HG02970 (cell line): ENCODE measurements around the gene TTF1.
"Not testable (repeated sequence)": the region's sequence is repeated elsewhere in the genome, so short reads cannot be mapped to it uniquely, and the experiment has no call there.

Source experiments
- ATAC-seq: cut with Tn5 transposase; IDR thresholded peaks from one replicate; pipeline ENCODE4 v1.9.1; 2021; ENCODE audit warnings: mild to moderate bottlenecking, moderate library complexity, moderate number of reproducible peaks; ENCODE audit not compliant: unreplicated experiment, low FRiP score

TTF1 gene

DNA sequence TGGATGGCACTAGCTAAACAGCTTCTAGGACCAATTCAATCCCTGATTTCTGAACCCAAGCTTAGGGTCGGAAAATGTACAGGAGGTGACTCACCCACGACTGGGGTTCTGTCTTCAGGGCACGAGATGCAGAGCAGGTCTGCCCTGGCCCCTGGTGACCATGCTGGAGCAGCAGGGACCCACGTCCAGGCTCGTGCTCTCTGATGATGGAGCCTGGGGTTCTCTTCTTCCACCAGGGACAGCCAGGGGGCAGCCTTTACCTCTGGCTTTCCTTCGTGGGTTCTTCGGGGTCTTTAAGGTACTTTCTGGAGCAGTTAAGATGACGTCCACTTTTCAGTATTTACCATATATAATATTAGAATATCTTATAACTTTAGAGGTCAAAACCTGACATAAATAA lies 5.4 kb upstream of the TTF1 start:
- no peak for ATAC-seq

DNA sequence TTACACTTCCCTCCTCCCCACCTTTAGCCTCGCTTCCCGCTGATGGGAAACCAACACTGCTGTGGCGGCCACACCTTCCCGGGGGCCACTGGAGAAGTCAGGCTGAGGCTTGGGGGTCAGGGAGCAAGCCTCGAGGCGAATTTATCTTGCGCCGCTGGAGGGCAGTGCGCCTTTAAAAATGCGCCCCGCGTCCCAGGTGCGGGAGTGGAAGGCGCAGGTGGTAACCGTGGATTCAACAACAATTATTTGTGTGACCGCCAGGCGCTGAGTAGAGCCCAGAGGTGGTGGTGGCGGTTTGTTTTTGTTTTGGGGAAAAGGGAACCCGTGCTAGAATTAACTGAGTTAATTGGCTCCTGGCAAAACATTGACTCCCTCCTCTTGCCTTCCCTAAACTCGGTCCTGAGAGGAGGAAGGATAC lies 4.5 kb upstream of the TTF1 start:
- ATAC-seq: no peak

DNA sequence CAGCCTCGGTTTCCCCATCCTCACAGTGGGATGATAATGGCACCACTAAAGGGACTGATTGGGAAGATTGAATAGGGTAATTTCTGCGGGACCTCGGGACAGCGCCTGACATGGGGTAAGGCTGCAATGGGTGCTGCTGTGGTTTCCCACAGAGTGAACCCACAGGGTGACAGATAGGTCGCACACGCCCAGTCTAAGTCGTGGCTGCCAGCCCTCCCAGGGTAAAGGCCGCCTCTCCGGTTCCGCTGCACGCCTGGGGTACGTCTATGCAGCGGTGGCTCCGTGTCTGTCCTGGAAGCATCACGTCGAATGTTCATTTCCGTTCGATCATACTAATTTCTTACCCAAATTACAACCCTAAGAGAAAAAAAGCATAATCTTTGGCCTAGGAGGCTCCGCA lies 4.0 kb upstream of the TTF1 start:
- no peak for ATAC-seq

DNA sequence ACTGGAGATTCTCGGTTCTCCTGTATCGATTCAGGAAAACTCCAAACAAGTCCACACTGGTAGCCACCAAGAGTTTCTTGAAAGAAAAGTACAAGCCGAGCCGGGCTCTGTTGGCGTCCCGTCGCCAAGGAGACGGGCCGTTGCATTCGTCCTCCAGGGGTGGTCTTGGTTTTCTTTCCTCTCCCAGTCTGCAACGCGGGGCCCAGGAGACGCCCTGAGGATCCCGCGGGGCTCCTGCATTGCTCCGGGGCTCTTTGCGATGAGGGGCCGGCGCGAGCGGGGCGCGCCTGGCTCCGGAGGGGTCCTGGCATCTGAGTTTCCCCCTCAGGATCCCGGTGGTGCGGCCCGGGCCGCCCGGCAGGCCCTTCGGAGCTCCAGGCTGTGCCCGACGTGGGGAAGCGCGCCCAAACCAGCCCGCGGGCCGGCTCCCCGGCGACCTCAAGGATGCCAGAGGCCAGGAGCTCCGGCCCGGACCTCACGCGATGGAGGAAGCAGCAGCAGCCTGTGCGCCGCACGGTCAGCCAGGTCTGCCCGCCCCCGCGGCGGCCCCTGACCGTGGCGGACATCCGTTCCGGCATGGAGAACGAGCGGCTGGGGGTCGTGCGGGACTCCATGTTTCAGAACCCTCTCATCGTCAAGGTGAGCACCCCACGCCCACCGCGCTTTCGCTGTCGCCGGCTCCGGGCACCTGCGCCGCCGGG lies 3.3 kb upstream of the TTF1 start, which contains the start of gene CFAP77:
Gene CFAP77, plus strand, starts transcription at position 384 of the 701 bp plus-strand sequence. Its CDS starts 61 bp downstream, at position 445.
- no peak for ATAC-seq

DNA sequence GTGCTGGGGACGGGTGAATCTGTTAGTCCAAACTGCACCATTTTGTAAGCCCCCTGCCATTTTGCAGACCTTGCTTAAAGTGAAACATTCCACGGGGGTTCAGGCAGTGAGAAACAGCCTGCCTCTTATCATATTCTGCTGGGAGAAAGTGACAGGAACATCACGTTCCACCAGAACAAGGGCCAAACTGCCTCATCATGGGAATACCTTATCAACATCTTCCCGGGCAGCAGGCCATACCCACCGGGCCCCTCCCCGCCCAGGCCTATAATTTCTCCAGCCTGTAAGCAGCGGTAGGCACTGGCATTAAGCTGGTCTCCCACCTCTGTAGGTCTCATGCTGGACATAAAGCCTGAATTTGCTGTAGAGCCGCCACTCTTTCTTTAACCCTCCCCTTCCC lies 1.9 kb upstream of the TTF1 start:
- ATAC-seq: no peak

DNA sequence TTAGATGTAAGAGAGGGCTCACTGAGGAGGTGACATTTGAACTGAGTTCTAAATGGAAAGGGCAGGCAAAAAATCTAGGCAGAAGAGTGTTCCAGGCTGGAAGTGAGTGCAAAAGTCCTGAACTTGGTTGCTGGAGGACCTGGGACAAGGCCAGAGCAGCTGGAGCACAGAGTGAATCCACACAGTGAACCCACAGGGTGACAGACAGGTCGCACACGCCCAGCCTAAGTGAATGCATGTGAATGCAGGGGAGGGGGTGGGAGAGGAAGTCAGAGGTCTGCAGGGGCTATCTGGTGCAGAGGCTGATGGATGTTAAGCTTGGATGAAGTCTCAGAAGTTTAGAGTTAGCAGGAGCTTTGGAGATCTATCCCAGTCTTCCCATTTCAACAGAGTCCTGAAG lies 556 bp upstream of the TTF1 start:
- ATAC-seq: no peak

DNA sequence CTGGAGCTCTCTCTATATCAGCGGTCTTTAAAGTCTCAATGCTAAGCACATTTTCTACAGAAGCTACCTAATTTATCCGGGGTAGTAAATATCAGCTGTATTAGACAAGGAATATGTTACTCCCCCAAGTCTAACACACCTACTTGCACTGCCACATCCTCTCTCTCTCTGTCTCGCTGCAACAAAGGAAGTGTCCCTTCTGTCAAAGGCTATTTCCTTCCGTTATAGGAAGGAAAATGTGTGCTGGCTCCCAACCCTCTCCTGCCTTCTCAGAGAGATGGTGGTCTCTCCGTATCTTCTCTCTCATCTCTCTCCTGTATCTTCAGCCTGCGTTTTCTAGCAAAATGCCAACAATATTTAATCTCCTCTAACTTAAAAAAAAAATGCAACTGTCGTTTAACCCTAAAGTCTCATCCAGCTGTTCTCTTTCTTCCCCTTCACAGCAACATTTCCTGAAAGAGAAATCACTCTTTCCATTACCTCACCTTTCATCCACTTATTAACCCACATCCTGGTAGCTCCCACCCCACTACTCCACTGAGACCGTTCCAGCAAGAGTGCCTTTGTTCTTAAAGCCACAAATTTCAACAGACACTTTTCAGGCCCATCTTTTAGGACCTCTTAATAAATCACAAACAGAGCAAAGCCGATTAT lies 2.3 kb downstream of the TTF1 start:
- ATAC-seq: no peak

DNA sequence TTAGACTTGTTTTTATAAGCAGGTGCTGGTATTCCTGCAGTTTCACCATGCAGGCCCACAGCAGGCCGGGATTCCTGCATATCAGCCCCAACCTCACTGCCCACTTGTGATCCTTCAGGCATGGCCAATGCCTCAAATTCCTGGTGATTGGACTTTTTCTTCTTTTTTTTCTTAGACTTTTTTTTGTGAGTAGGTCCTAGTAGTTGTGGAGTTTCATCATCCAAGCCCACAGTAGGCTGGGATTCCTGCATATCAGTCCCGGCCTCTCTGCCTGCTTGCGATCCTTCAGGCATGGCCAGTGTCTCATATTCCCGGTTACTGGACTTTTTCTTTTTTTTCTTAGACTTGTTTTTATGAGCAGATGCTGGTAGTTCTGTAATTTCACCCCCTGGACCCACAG lies 4.8 kb downstream of the TTF1 start:
- no peak for ATAC-seq

DNA sequence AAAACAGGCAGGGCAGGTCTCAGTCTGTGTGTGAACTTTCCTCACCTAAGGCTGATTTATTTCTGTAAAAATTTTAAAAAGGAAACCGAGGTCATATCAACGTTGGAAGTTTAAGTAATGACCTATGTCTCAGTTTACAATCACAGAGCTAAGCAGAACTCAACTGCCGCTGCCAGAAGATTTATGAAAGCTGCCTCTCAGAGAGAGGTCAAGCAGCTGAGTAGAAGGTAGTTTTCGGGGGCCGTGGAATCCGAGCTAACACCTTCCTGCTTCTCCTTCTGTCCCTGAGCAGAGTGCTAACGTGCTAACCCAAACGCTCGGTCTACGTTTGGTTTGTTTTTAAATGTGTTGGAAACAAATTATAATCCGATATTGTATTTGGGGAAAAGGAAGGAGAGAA lies 11.1 kb downstream of the TTF1 start:
- no peak for ATAC-seq

DNA sequence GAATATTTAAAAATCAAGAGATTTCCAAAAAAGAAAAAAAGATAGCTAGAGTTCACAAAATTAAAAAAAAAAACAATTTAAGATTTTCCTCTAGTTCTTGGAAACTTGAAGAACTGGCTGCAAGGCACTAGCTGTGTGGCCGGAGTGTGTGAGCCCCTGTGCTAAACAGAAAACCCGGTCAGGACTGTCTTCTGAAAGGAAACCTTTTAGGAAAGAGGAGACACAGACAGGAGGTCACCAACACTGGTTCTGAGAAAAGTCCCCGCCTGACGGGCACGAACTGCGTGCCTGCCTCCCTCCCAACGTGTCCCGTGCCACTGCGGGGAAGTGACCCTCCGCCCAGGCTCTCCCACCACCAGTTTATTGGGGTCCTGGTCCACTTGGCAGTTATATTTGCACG lies 15.2 kb downstream of the TTF1 start:
- no peak for ATAC-seq

DNA sequence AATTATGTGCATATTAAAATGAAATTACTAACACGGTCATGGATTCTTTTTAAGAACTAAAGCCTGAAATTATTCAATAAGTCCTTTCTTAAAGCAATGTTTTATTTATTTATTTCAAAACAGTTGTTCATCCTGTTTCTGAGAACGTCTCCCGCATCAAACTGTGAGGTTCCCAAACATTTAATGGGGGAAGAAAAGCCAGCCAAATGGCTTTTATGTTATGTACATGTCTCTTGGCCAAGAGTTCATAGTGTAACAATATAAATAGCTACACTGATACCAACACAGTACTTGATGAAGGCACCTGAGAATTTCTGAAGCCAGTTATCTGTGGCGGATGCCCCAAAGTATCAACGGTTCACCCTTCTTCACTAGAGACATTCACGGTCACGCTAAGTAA lies 15.7 kb downstream of the TTF1 start:
- ATAC-seq: no peak

DNA sequence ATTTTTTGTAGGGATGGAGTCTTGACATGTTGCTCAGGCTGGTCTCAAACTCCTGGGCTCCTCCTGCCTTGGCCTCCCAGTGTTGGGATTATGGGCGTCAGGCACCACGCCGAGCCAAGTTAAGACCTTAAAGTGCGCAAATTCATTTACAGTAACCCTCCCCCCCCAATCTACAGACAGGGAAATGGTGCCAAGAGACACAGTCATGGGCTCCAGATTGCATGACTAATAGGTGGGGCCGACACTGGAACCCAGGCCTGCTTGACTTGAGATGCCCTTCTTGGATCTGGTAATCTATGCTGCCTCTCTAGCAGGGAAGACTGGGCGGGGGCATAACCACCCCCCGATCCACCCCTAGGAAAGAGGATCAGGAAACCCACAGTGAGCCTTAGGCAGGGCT lies 19.5 kb downstream of the TTF1 start:
- no peak for ATAC-seq

DNA sequence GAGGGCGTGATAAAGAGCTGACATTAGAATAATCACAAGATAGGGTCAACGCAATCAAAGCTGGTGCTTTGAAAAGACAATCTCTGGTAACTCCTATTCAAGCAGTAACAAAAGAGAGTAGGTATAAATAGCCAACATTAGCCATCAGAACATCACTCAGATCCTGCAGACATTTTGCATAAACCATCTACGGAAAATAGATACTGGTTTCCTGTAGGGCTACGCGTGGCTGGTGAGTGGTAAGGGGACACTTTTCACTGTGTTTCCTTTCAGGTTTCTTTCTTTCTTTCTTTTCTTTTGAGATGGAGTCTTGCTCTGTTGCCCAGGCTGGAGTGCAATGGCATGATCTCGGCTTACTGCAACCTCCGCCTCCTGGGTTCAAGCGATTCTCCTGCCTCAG lies 22.3 kb downstream of the TTF1 start:
- ATAC-seq: no peak

DNA sequence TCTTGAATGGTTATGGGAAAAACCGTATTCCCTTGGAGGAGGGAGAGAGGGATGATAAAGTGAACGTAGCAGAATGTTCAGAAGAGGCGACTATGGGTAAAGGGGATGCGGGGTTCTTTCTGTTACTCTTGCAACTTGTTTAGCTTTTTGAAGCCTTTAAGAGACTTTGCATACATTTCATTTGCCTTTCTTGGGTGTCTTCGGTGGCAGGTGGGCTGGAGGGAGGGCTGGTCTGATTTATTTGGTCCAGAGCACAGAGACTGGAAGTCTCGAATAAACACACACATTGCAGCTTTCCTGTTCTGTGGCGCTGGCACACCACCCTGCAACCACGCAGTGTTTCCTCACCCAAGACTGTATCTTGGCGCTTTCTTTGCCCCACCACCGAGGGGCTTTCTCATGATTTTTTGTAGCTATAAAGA lies 23.2 kb downstream of the TTF1 start:
- ATAC-seq: no peak

DNA sequence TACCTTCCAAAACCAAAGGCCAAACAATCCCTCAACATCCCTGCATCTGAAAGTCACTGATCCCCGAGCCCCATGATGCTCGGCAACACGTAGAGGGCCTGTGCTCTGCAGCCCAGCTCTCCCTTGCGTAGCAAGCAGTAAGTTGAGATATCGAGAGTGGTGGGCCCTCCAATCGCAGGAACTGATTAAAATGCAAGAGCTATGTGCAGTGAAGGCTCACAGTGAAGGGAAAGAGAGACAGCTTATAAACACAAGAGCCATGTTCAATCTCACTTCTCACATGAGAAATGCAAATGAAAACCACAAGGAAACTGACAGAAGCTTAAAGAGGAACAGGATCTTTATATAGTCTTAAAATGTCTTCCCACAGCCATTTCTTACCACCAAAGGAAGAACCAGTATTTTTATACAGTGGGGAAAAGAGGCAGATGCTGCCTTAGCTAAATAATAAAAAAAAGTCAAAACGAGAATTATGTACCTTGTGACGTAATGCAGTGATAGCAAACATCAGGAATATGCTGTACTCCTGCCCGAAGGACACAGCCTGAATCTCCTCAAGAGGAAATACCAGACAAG lies 24.6 kb downstream of the TTF1 start:
- ATAC-seq: no peak

DNA sequence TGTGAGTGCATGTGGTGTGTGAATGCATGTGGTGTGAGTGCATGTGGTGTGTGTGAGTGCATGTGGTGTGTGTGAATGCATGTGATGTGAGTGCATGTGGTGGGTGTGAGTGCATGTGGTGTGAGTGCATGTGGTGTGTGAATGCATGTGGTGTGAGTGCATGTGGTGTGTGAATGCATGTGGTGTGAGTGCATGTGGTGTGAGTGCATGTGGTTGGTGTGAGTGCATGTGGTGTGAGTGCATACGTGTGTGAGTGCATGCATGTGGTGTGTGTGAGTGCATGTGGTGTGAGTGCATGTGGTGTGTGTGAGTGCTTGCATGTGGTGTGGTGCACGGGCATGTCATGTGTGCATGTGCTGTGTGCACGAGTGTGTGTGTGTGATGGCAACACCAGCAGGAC lies 28.2 kb downstream of the TTF1 start:
- ATAC-seq: not testable (repeated sequence)

DNA sequence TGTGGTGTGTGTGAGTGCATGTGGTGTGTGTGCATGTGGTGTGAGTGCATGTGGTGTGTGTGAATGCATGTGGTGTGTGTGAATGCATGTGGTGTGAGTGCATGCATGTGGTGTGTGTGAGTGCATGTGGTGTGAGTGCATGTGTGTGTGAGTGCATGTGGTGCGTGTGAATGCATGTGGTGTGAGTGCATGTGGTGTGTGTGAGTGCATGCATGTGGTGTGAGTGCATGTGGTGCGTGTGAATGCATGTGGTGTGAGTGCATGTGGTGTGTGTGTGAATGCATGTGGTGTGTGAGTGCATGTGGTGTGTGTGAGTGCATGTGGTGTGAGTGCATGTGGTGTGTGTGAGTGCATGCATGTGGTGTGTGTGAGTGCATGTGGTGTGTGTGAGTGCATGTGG lies 28.9 kb downstream of the TTF1 start:
- not testable (repeated sequence) for ATAC-seq

DNA sequence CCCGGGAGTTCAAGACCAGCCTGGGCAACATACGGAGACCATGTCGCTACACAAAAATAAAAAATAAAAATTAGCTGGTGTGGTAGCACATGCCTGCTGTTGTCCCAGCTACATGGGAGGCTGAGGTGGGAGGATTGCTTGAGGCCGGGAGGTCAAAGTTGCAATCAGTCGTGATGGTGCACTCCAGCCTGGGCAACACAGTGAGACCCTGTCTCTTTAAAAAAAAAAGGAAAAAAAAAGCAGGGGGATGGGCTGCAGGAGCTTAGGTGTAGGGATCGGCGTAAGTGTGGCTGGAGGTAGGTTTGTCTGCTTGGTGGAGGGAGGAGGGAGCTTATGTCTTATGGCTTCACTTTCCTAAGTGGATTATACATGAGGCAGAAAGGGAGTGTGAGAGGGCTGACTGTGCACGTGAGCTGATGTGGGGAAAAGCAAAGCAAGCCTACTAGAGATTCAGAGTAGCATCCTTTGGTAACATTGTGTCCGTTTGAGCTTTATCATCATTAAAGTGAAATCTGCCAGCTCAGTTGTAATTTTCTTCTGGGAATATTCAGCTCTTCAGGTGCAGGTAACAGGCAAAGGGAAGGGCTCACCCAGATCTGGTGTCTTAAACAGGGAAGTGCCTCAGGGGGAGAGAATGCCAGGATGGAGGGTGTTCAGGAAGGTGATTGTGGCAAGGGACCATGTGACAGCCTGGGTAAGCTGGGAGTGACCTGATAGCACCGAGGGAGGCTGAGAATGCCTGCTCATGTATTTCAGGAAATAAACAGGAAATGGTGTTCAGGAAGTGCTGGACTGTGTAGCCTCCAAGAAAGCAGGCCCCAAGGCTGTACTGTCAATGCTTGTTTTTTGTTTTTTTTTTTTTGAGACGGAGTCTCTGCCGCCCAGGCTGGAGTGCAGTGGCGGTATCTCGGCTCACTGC lies 34.2 kb downstream of the TTF1 start:
- ATAC-seq: no peak

DNA sequence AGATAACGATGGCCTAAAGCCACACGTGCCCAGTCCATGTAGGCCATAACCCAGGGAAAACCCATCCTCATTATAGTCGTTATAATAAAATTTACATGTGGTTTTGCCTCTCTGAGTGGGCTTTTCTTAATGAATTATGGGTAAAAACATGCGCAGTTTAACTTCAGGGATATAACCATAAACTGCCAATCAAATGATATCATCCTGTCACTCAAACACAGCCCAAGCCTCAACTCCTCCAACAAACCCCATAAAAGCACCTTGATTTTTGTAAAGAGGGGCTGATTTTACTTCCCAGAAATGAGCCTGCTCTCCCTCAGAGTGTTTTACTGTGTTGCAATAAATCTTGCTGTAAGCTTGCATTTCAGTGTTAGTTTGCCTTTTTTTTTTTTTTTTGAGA lies 36.0 kb downstream of the TTF1 start:
- no peak for ATAC-seq

DNA sequence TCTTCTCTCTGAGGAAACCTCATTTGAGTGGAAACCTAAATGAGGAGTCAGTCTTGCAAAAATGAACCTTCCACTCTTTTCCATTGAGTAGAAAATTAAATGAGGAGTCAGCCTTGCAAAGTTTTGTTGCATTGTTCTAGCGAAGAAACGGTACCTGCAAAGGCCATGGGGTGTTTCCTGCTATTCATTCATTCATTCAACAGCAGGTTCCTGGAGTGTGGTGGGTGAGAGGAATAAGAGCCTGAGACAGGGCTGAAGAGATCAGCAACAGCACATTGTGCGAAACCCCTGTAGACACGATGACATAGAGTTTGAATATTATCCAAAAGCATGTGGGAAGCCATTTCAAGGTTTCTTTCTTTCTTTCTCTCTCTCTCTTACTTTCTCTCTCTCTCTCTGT lies 37.2 kb downstream of the TTF1 start:
- no peak for ATAC-seq
